Measurements from ENCODE around the gene CUX1. TPM values are rescaled to one million over a fixed set of nuclear protein-coding genes. Genes with fewer than 3 reads are reported as not detected.
"Not testable (repeated sequence)": the region's sequence is repeated elsewhere in the genome, so short reads cannot be mapped to it uniquely, and the experiment has no call there.

Gene CUX1
- total RNA-seq, 1 experiment from 2014 or later, result 116 TPM

GRCh38 chr7:102039706-102040105 is 222.3 kb downstream of the CUX1 start:
- H3K36me3 ChIP-seq (ENCODE audit: control insufficient read depth, insufficient read depth, low read length), result no peaks in the 10 kb centered on the region; the same call in 1 of the 2 replicates
- Mint-ChIP-seq H3K27me3 (ENCODE audit: insufficient read depth, unreplicated experiment) (no peaks in the 10 kb centered on the region), H3K4me3 (ENCODE audit: unreplicated experiment) (no peak overlapping the region), H3K36me3 (ENCODE audit: insufficient read depth, unreplicated experiment) (peaks cover 63% of the 10 kb centered on the region), H3K4me1 (ENCODE audit: low read depth, unreplicated experiment) (peaks cover 18% of the 10 kb centered on the region), H3K27ac (ENCODE audit: unreplicated experiment) (no peak overlapping the region), H3K9me3 (ENCODE audit: unreplicated experiment) (no peaks in the 10 kb centered on the region)
- BruUV-seq (replicated peaks), result no TSS peak
- peaks cover 6% of the 10 kb centered on the region; the same call in 1 of the 2 replicates for H3K4me1 ChIP-seq
- TF ChIP-seq, protein P1, sequence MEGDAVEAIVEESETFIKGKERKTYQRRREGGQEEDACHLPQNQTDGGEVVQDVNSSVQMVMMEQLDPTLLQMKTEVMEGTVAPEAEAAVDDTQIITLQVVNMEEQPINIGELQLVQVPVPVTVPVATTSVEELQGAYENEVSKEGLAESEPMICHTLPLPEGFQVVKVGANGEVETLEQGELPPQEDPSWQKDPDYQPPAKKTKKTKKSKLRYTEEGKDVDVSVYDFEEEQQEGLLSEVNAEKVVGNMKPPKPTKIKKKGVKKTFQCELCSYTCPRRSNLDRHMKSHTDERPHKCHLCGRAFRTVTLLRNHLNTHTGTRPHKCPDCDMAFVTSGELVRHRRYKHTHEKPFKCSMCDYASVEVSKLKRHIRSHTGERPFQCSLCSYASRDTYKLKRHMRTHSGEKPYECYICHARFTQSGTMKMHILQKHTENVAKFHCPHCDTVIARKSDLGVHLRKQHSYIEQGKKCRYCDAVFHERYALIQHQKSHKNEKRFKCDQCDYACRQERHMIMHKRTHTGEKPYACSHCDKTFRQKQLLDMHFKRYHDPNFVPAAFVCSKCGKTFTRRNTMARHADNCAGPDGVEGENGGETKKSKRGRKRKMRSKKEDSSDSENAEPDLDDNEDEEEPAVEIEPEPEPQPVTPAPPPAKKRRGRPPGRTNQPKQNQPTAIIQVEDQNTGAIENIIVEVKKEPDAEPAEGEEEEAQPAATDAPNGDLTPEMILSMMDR (IDR thresholded peaks at IDR 0.05; ENCODE audit: insufficient read depth in 1 of 2, low read depth in 1 of 2, low read length in 1 of 2, severe bottlenecking in 1 of 2, unreplicated experiment in 1 of 2), result no peak
- no peak for DNase-seq
- ChIA-PET POLR2A (no interaction called here), CTCF (no interaction called here)
- H3K9me3 ChIP-seq, result no peaks in the 10 kb centered on the region
- H3K27me3 ChIP-seq (replicated peaks; ENCODE audit: control insufficient read depth, insufficient read depth, low read length), result no peaks in the 10 kb centered on the region
- intact Hi-C loops (cut with micrococcal nuclease; ENCODE audit: unreplicated experiment), result no loop called here
- H3K4me3 ChIP-seq (ENCODE audit: low read depth, low read length), result no peak overlapping the region

- TF ChIP-seq, protein P1 (IDR thresholded peaks at IDR 0.05; ENCODE audit: insufficient read depth in 1 of 2, low read depth in 1 of 2, low read length in 1 of 2, severe bottlenecking in 1 of 2, unreplicated experiment in 1 of 2), result no peak
- peaks cover 6% of the 10 kb centered on the region; the same call in 1 of the 2 replicates for H3K4me1 ChIP-seq
- H3K27ac Mint-ChIP-seq (ENCODE audit: unreplicated experiment), result no peak overlapping the region
- DNase-seq, result no peak
- no peaks in the 10 kb centered on the region; the same call in 1 of the 2 replicates for H3K36me3 ChIP-seq (ENCODE audit: control insufficient read depth, insufficient read depth, low read length)
- BruUV-seq (replicated peaks), result no TSS peak
- H3K4me3 Mint-ChIP-seq (ENCODE audit: unreplicated experiment), result no peak overlapping the region
- no peaks in the 10 kb centered on the region for H3K9me3 Mint-ChIP-seq (ENCODE audit: unreplicated experiment)
- intact Hi-C loops (cut with micrococcal nuclease; ENCODE audit: unreplicated experiment), result no loop called here
- H3K4me3 ChIP-seq (ENCODE audit: low read depth, low read length), result no peak overlapping the region
- no peaks in the 10 kb centered on the region for H3K27me3 Mint-ChIP-seq (ENCODE audit: insufficient read depth, unreplicated experiment)
- CTCF ChIA-PET, result interaction anchor here (0.7 kb wide), 1 partner anchor 317 kb away, joined by 8 read pairs; no protein-coding TSS in a partner anchor
- POLR2A ChIA-PET, result no interaction called here
- no peaks in the 10 kb centered on the region for H3K27me3 ChIP-seq (replicated peaks; ENCODE audit: control insufficient read depth, insufficient read depth, low read length)
- no peaks in the 10 kb centered on the region for H3K9me3 ChIP-seq
- peaks cover 19% of the 10 kb centered on the region for H3K4me1 Mint-ChIP-seq (ENCODE audit: low read depth, unreplicated experiment)
- peaks cover 67% of the 10 kb centered on the region for H3K36me3 Mint-ChIP-seq (ENCODE audit: insufficient read depth, unreplicated experiment)
Observed at GRCh38 chr7:102040569-102040968, 223.1 kb downstream of the CUX1 start.

DNA sequence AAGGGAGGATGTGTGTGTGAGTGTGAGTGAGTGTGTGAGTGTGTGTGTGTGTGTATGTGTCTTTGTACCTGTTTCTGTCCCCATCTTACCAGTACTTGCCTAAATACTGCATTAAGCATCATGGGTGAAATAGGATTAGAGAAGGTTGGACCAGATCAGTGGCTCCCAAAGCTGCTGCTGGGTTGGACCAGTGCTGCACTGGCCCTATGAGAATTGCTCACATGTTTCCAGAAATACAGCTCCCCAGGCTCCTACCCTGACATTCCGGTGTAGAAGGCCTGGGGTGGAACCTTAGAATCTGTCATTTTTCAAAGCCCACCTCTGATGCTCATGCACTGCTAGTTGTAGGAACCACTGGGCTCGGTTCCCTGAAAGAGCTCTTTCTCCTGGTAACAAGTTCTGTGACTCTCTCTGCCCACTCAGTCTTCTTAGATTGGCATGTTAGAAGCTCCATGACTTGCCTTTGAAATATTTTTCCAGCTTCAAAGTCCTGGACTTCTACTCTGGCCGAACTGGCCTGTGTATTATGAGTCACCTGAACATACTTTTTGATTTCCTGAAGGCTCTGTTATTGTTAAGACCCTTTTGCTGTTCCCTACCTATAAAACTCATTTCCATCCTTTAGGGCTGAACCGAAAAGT is 224.7 kb downstream of the CUX1 start:
- DNase-seq, result no peak
- no peak overlapping the region for H3K4me3 ChIP-seq (ENCODE audit: low read depth, low read length)
- intact Hi-C loops (cut with micrococcal nuclease; ENCODE audit: unreplicated experiment), result no loop called here
- CTCF ChIA-PET, result interaction anchor here (0.9 kb wide), 1 partner anchor 17 kb away, joined by 4 read pairs; no protein-coding TSS in a partner anchor
- POLR2A ChIA-PET, result no interaction called here
- peaks cover 6% of the 10 kb centered on the region; the same call in 1 of the 2 replicates for H3K4me1 ChIP-seq
- H3K4me1 Mint-ChIP-seq (ENCODE audit: low read depth, unreplicated experiment), result peaks cover 19% of the 10 kb centered on the region
- no peaks in the 10 kb centered on the region for H3K9me3 ChIP-seq
- peaks cover 66% of the 10 kb centered on the region for H3K36me3 Mint-ChIP-seq (ENCODE audit: insufficient read depth, unreplicated experiment)
- peak overlapping the region; percentile 29 for H3K27ac Mint-ChIP-seq (ENCODE audit: unreplicated experiment)
- no peaks in the 10 kb centered on the region for H3K9me3 Mint-ChIP-seq (ENCODE audit: unreplicated experiment)
- BruUV-seq (replicated peaks), result no TSS peak
- H3K27me3 ChIP-seq (replicated peaks; ENCODE audit: control insufficient read depth, insufficient read depth, low read length), result no peaks in the 10 kb centered on the region
- H3K27me3 Mint-ChIP-seq (ENCODE audit: insufficient read depth, unreplicated experiment), result no peaks in the 10 kb centered on the region
- TF ChIP-seq, protein P1 (IDR thresholded peaks at IDR 0.05; ENCODE audit: insufficient read depth in 1 of 2, low read depth in 1 of 2, low read length in 1 of 2, severe bottlenecking in 1 of 2, unreplicated experiment in 1 of 2), result no peak
- no peaks in the 10 kb centered on the region; the same call in 1 of the 2 replicates for H3K36me3 ChIP-seq (ENCODE audit: control insufficient read depth, insufficient read depth, low read length)
- H3K4me3 Mint-ChIP-seq (ENCODE audit: unreplicated experiment), result no peak overlapping the region

DNA sequence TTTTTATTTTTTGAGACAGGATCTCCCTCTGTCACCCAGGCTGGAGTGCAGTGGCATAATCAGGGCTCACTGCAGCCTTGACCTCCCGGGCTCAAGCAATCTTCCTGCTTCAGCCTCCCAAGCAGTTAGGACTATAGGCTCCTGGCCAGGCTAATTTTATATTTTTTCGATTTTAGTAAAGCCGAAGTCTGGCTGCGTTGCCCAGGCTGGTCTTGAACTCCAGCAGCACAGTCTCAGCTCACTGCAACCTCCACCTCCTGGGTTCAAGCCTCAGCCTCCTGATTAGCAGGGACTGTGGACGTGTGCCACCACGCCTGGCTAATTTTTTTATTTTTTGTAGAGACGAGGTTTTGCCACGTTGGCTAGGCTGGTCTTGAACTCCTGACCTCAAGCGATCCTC is 225.4 kb downstream of the CUX1 start:
- CTCF ChIA-PET; H3K27me3 Mint-ChIP-seq (ENCODE audit: insufficient read depth, unreplicated experiment); POLR2A ChIA-PET; BruUV-seq (replicated peaks); intact Hi-C loops (cut with micrococcal nuclease; ENCODE audit: unreplicated experiment); H3K36me3 ChIP-seq (ENCODE audit: control insufficient read depth, insufficient read depth, low read length); H3K27ac Mint-ChIP-seq (ENCODE audit: unreplicated experiment); H3K9me3 Mint-ChIP-seq (ENCODE audit: unreplicated experiment); H3K27me3 ChIP-seq (replicated peaks; ENCODE audit: control insufficient read depth, insufficient read depth, low read length); H3K4me1 ChIP-seq; H3K4me3 ChIP-seq (ENCODE audit: low read depth, low read length); DNase-seq; H3K9me3 ChIP-seq; H3K4me3 Mint-ChIP-seq (ENCODE audit: unreplicated experiment): not testable (repeated sequence)
- H3K4me1 Mint-ChIP-seq (ENCODE audit: low read depth, unreplicated experiment), result peaks cover 19% of the 10 kb centered on the region
- peaks cover 67% of the 10 kb centered on the region for H3K36me3 Mint-ChIP-seq (ENCODE audit: insufficient read depth, unreplicated experiment)

All from Caco-2 (cell line).